NB4 (cell line): ENCODE data around the gene CLDN5.

Source experiments
- DNase-seq: peaks from one replicate; pipeline ENCODE4 v3.0.0; 2010; ENCODE audit warnings: low read depth
- H3K4me3 ChIP-seq: one replicate; pipeline ENCODE4 v1.5.1; 2011; ENCODE audit warnings: mild to moderate bottlenecking, low read depth, low read length, moderate library complexity
- MYC ChIP-seq: IDR thresholded peaks from 2 replicates; pipeline ENCODE4 v1.6.1; 2011; ENCODE audit warnings: low read depth, low read length
- POLR2A ChIP-seq: IDR thresholded peaks from 2 replicates; pipeline ENCODE4 v1.6.1; 2011; ENCODE audit warnings: mild to moderate bottlenecking; ENCODE audit not compliant: insufficient read length; ENCODE audit errors: extremely low read depth
- TF ChIP-seq, protein P1 (sequence below): IDR thresholded peaks from one replicate; pipeline ENCODE4 v1.5.1; 2012; ENCODE audit warnings: low read depth, low read length
- TF ChIP-seq, protein P2 (sequence below): IDR thresholded peaks from 2 replicates; pipeline ENCODE4 v1.6.1; 2011; ENCODE audit warnings: low read depth, low read length

The CLDN5 gene

DNA sequence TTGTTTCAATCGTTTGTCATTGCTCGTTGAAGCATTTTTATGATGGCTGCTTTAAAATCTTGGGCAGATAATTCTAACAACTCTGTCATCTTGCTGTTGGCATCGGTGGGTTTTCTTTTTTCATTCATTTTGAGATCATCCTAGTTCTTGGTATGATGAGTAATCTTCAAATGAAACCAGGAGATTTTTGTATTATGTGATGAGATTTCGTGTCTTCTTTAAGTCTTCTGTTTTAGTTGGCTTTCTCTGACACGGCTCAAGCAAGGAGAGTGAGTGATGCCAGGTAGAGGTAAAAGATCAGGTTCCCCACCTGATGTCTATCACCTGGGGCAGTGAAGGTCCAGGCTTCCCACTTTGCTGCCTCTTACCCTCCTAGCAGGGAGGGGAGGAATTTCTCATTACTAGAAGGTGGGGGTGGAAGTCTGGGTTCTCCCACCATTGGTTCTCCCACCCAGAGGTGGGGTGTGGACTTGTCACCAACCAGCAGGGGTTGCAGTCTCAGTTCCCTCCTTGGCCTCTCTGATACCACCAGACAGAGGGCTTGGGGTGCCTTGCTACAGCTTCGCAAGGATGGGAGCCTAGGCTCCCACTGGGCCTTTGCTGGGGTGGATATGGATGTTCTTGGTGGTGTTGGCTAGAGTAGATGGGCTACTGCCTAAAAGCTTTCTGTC, 31.6 kb downstream of the CLDN5 start:
- no peak overlapping the region for H3K4me3 ChIP-seq
- TF ChIP-seq, protein P1, sequence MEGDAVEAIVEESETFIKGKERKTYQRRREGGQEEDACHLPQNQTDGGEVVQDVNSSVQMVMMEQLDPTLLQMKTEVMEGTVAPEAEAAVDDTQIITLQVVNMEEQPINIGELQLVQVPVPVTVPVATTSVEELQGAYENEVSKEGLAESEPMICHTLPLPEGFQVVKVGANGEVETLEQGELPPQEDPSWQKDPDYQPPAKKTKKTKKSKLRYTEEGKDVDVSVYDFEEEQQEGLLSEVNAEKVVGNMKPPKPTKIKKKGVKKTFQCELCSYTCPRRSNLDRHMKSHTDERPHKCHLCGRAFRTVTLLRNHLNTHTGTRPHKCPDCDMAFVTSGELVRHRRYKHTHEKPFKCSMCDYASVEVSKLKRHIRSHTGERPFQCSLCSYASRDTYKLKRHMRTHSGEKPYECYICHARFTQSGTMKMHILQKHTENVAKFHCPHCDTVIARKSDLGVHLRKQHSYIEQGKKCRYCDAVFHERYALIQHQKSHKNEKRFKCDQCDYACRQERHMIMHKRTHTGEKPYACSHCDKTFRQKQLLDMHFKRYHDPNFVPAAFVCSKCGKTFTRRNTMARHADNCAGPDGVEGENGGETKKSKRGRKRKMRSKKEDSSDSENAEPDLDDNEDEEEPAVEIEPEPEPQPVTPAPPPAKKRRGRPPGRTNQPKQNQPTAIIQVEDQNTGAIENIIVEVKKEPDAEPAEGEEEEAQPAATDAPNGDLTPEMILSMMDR = no peak
- TF ChIP-seq POLR2A = no peak
- no peak for TF ChIP-seq MYC
- TF ChIP-seq, protein P2, sequence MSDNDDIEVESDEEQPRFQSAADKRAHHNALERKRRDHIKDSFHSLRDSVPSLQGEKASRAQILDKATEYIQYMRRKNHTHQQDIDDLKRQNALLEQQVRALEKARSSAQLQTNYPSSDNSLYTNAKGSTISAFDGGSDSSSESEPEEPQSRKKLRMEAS = no peak
- no peak for DNase-seq

- no peak for DNase-seq
- TF ChIP-seq, protein P1 = no peak
- TF ChIP-seq POLR2A (no peak), MYC (no peak)
- TF ChIP-seq, protein P2 = no peak
- H3K4me3 ChIP-seq = no peak overlapping the region
Measured at GRCh38 chr22:19490628-19491230, 33.5 kb downstream of the CLDN5 start.

DNA sequence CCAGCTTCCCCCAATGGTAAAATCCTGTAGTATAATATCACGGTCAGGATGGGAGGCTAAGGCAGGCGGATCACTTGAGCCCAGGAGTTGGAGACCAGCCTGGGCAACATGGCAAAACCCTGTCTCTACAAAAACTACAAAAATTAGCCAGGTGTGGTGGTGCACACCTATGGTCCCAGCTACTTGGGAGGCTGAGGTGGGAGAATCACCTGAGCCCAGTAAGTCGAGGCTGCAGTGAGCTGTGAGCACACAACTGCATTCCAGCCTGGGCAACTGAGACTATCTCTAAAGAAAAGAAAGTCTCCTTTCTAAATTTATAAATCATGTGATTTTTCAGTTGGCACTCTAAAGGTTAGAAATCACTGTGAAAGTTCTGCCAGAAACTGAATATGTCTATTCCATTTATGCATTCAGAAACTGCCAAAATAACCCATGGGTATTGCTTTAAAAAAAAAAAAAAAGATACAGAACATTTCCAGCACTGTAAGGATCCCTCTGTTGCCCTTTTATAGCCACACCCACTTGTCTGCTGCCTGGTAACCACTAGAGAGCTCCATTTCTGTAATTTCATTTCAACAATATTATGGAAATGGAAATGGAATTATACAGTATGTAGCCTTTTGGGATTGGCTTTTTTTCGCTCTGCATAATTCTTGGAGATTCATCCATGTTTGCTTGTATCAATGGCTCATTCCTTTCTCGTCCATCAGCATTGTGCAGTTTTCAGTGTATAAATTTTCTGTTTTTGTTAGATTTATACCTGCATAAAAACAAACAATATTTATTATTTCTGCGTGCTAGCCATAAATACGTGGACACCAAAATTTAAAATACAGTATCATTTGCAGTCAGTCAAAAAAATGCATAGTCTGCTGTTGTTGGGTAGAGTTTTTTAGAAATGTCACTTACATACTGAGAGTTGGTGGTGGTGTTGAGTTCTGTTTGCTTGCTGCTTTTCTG, 35.0 kb downstream of the CLDN5 start:
- TF ChIP-seq, protein P2 = no peak
- TF ChIP-seq MYC = no peak
- no peak for TF ChIP-seq POLR2A
- TF ChIP-seq, protein P1 = no peak
- H3K4me3 ChIP-seq = no peak overlapping the region
- no peak for DNase-seq

- TF ChIP-seq, protein P2 = no peak
- TF ChIP-seq MYC (no peak), POLR2A (no peak)
- TF ChIP-seq, protein P1 = no peak
- H3K4me3 ChIP-seq = no peak overlapping the region
- no peak for DNase-seq
Measured at GRCh38 chr22:19488285-19488684, 35.9 kb downstream of the CLDN5 start.

DNA sequence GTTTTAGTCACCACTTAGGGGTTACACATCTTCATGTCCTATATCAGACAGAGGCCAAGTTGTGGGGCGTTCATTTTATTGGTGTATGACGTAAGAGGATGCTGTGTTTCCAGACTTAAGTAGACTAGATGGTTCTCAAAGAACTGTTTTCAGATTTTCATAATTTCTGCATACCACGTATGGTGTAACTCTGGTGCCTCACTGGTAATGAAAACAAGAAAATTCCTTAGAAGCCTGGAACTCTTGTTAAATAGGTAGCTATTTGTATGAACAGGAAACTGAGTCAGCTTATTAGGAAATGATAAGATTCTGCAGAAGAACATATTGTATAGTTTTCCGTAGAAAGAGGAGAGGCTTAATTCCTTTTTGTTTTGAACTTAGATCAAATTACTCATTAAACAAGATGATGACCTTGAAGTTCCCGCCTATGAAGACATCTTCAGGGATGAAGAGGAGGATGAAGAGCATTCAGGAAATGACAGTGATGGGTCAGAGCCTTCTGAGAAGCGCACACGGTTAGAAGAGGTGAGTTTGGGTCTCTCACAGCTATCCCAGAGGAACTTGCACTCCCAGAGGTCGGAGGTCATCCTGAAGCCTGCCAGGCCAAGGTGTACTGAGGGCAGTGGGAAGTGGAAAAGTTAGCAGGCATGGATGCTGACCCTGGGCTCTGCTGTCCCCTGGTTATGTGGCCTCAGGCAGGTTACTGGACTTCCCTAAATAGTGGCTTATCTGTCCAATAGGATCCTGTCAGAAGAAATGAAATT, 40.5 kb downstream of the CLDN5 start:
- H3K4me3 ChIP-seq = no peak overlapping the region
- TF ChIP-seq MYC (no peak), POLR2A (no peak)
- TF ChIP-seq, protein P1 = no peak
- TF ChIP-seq, protein P2 = no peak
- DNase-seq = peak; percentile 48
